Sigmoid colon (tissue), 3 donors: ENCODE data around the gene PDGFRA.

ENCODE experiments used
- CTCF ChIP-seq, 4 experiments: fragments of 450-650 bp in 3 of 4; fragments of 200-600 bp in 1 of 4; IDR thresholded peaks; one replicate each; pipeline ENCODE4 v1.5.1; 2016 to 2019; ENCODE audit warnings: antibody characterized with exemption in 4 of 4, mild to moderate bottlenecking in 3 of 4, moderate library complexity in 2 of 4
- POLR2A ChIP-seq, 2 donors: fragments of 450-650 bp; IDR thresholded peaks; one replicate each; pipeline ENCODE4 v1.6.1; 2016; ENCODE audit warnings: antibody characterized with exemption in 2 of 2, mild to moderate bottlenecking in 2 of 2, moderate library complexity in 2 of 2

- TF ChIP-seq CTCF (IDR thresholded peaks at IDR 0.05) (no peak), POLR2A (IDR thresholded peaks at IDR 0.05) (no peak)
Observed at GRCh38 chr4:54227256-54228055, 1.6 kb upstream of the PDGFRA start.
